SK-N-MC (cell line): ENCODE data around the gene CAPN2.

ENCODE experiments used
- EZH2 ChIP-seq: fragments of 200-600 bp; sonication (generic); IDR thresholded peaks from one replicate; pipeline ENCODE4 v1.6.1; 2017; ENCODE audit warnings: antibody characterized with exemption
- POLR2AphosphoS5 ChIP-seq: IDR thresholded peaks from 2 replicates; pipeline ENCODE4 v1.6.1; 2012; ENCODE audit warnings: mild to moderate bottlenecking, low read depth, low read length, borderline replicate concordance

GRCh38 chr1:223714421-223714724 is 2.0 kb downstream of the CAPN2 start:
- TF ChIP-seq EZH2 (no peak), POLR2AphosphoS5 (no peak)
